Natural killer cell (primary cell): ENCODE data around the gene TOGARAM2. TPM values are rescaled to one million over a fixed set of nuclear protein-coding genes. Genes with fewer than 3 reads are reported as not detected.
A peak's percentile ranks its signal among the peaks of the same experiment; 100 is the strongest.

Experiments
- ATAC-seq, 3 donors: fragments of 150-1000 bp in 2 of 3; fragments of 200-7000 bp in 1 of 3; cut with Tn5 transposase; 1 replicate in 1 of 3; 2 replicates in 2 of 3; pipeline ENCODE4 v1.10.0; 2021; ENCODE audit warnings: mild to moderate bottlenecking in 2 of 3, moderate library complexity in 2 of 3
- DNase-seq, 2 donors: peaks; one replicate each; pipeline versions ENCODE4 v3.0.0 to v3.0.0-alpha.2; 2013 to 2021; ENCODE audit warnings: mixed read lengths in 1 of 2
- H3K27ac ChIP-seq: one replicate; pipeline ENCODE4 v1.5.1; 2013; ENCODE audit warnings: mild to moderate bottlenecking, low read length
- H3K27me3 ChIP-seq: one replicate; pipeline ENCODE4 v1.6.1; 2013; ENCODE audit warnings: low read length; ENCODE audit not compliant: control insufficient read depth, insufficient read depth
- H3K36me3 ChIP-seq: one replicate; pipeline ENCODE4 v1.6.1; 2013; ENCODE audit warnings: low read length; ENCODE audit not compliant: control insufficient read depth, insufficient read depth
- H3K4me1 ChIP-seq: one replicate; pipeline ENCODE4 v1.6.1; 2013; ENCODE audit warnings: low read length; ENCODE audit not compliant: control insufficient read depth, insufficient read depth
- H3K4me3 ChIP-seq: one replicate; pipeline ENCODE4 v1.5.1; 2013; ENCODE audit warnings: low read length
- H3K9me3 ChIP-seq: one replicate; pipeline ENCODE4 v1.6.1; 2013; ENCODE audit warnings: low read length; ENCODE audit not compliant: control insufficient read depth, insufficient read depth
- H3K27ac Mint-ChIP-seq, 2 donors: one replicate each; pipeline ENCODE4 v1.8.0; 2022; ENCODE audit warnings: mild to moderate bottlenecking in 2 of 2, mixed read lengths in 2 of 2, moderate library complexity in 1 of 2
- H3K27me3 Mint-ChIP-seq, 2 donors: one replicate each; pipeline ENCODE4 v1.8.0; 2022; ENCODE audit warnings: low read depth in 2 of 2, mixed read lengths in 2 of 2
- H3K36me3 Mint-ChIP-seq: one replicate; pipeline ENCODE4 v1.8.0; 2022; ENCODE audit warnings: mixed read lengths
- H3K4me1 Mint-ChIP-seq, 2 donors: one replicate each; pipeline ENCODE4 v1.8.0; 2022; ENCODE audit warnings: mixed read lengths in 2 of 2
- H3K4me3 Mint-ChIP-seq: one replicate; pipeline ENCODE4 v1.8.0; 2022; ENCODE audit warnings: mild to moderate bottlenecking, moderate library complexity, mixed read lengths
- H3K9me3 Mint-ChIP-seq, 2 donors: one replicate each; pipeline ENCODE4 v1.8.0; 2022; ENCODE audit warnings: mixed read lengths in 2 of 2
- CTCF ChIP-seq: fragments of 200-600 bp; IDR thresholded peaks from one replicate; pipeline ENCODE4 v1.8.0; 2022; ENCODE audit warnings: antibody characterized with exemption
- WGBS: methylation state at CpG from one replicate; pipeline ENCODE4 v1.1.7; 2013; ENCODE audit warnings: missing lambda C conversion rate; ENCODE audit not compliant: insufficient coverage; 5-methylcytosine and 5-hydroxymethylcytosine counted together
- intact Hi-C: fragments of 100-400 bp; cut with micrococcal nuclease; formaldehyde crosslinking; loops from one replicate; pipeline ENCODE4 v1.14.2; 2022
- total RNA-seq, 4 donors: library from RNA; stranded (reverse); fragments of 120-200 nt in 1 of 4; gene quantifications; one replicate each; pipeline versions ENCODE4 v1.2.3 to v1.2.4, GENCODE V29; 2013 to 2022

TOGARAM2 gene
- total RNA-seq, 3 donors from 2014 or later (not counting 1 experiment from before 2014, with no cell fraction given): 25.9 to 53.2 (median 30.8) TPM

GRCh38 chr2:29032189-29032588 lies 51.1 kb downstream of the TOGARAM2 start:
- H3K27ac Mint-ChIP-seq: no peak overlapping the region
- no peaks in the 10 kb centered on the region for H3K27me3 ChIP-seq
- DNase-seq (no peak), ATAC-seq (no peak)
- H3K27me3 Mint-ChIP-seq: no peaks in the 10 kb centered on the region
- H3K36me3 ChIP-seq: peaks cover 24% of the 10 kb centered on the region
- peaks cover 42 to 47% of the 10 kb centered on the region in 2 donors for H3K4me1 Mint-ChIP-seq
- H3K4me3 ChIP-seq: no peak overlapping the region
- intact Hi-C loops: no loop called here
- H3K9me3 Mint-ChIP-seq: no peaks in the 10 kb centered on the region
- no peaks in the 10 kb centered on the region for H3K9me3 ChIP-seq
- peaks cover 17% of the 10 kb centered on the region for H3K36me3 Mint-ChIP-seq
- WGBS: 98% methylated on average over 5 of the region's 5 CpGs
- H3K4me1 ChIP-seq: peaks cover 18% of the 10 kb centered on the region
- no peak overlapping the region for H3K4me3 Mint-ChIP-seq
- no peak overlapping the region for H3K27ac ChIP-seq
- TF ChIP-seq CTCF: no peak

- DNase-seq (no peak), ATAC-seq (no peak)
- no peak for TF ChIP-seq CTCF
- peak overlapping the region in 1 of 2 donors; percentile 71 for H3K27ac Mint-ChIP-seq
- Histone ChIP-seq H3K27me3 (no peaks in the 10 kb centered on the region), H3K27ac (no peak overlapping the region), H3K4me3 (no peak overlapping the region), H3K36me3 (peaks cover 19% of the 10 kb centered on the region), H3K9me3 (no peaks in the 10 kb centered on the region), H3K4me1 (peaks cover 18% of the 10 kb centered on the region)
- no peaks in the 10 kb centered on the region for H3K27me3 Mint-ChIP-seq
- peaks cover 14% of the 10 kb centered on the region for H3K36me3 Mint-ChIP-seq
- H3K4me1 Mint-ChIP-seq: peaks cover 42 to 47% of the 10 kb centered on the region in 2 donors
- H3K4me3 Mint-ChIP-seq: no peak overlapping the region
- intact Hi-C loops: no loop called here
- no peaks in the 10 kb centered on the region for H3K9me3 Mint-ChIP-seq
- WGBS: 100% methylated on average over 2 of the region's 2 CpGs
Observed at GRCh38 chr2:29033172-29033571, 52.1 kb downstream of the TOGARAM2 start.

- TF ChIP-seq CTCF: no peak
- H3K27ac ChIP-seq: no peak overlapping the region
- WGBS: 92% methylated on average over 6 of the region's 6 CpGs
- Mint-ChIP-seq H3K36me3 (peaks cover 14% of the 10 kb centered on the region), H3K4me1 (peaks cover 42 to 47% of the 10 kb centered on the region in 2 donors), H3K27me3 (no peaks in the 10 kb centered on the region), H3K9me3 (no peaks in the 10 kb centered on the region), H3K4me3 (no peak overlapping the region), H3K27ac (peak overlapping the region in 1 of 2 donors; percentile 71)
- DNase-seq (no peak), ATAC-seq (no peak)
- intact Hi-C loops: no loop called here
- no peaks in the 10 kb centered on the region for H3K9me3 ChIP-seq
- H3K4me3 ChIP-seq: no peak overlapping the region
- no peaks in the 10 kb centered on the region for H3K27me3 ChIP-seq
- H3K36me3 ChIP-seq: peaks cover 15% of the 10 kb centered on the region
- H3K4me1 ChIP-seq: peaks cover 18% of the 10 kb centered on the region
Observed at GRCh38 chr2:29033656-29034055, 52.6 kb downstream of the TOGARAM2 start.

GRCh38 chr2:29035016-29035745 lies 54.1 kb downstream of the TOGARAM2 start:
- no peak for TF ChIP-seq CTCF
- H3K27ac ChIP-seq: no peak overlapping the region
- Mint-ChIP-seq H3K27ac (peak overlapping the region; percentile 67 to 71), H3K9me3 (no peaks in the 10 kb centered on the region), H3K4me1 (peaks cover 42 to 47% of the 10 kb centered on the region in 2 donors), H3K4me3 (peak overlapping the region; percentile 47), H3K36me3 (peaks cover 14% of the 10 kb centered on the region), H3K27me3 (no peaks in the 10 kb centered on the region)
- DNase-seq: no peak
- no peak overlapping the region for H3K4me3 ChIP-seq
- H3K36me3 ChIP-seq: peaks cover 13% of the 10 kb centered on the region
- peak in 2 of 3 donors; percentile 34 to 37 for ATAC-seq
- intact Hi-C loops: no loop called here
- peaks cover 18% of the 10 kb centered on the region for H3K4me1 ChIP-seq
- H3K9me3 ChIP-seq: no peaks in the 10 kb centered on the region
- 86% methylated on average over 16 of the region's 17 CpGs for WGBS
- no peaks in the 10 kb centered on the region for H3K27me3 ChIP-seq
